Esophagus muscularis mucosa (tissue), 4 donors: ENCODE measurements around the gene ASB10.
A peak's percentile ranks its signal among the peaks of the same experiment; 100 is the strongest.

Experiments used
- CTCF ChIP-seq, 3 experiments: fragments of 200-600 bp in 2 of 3; fragments of 450-650 bp in 1 of 3; sonication (generic) in 2 of 3; IDR thresholded peaks; one replicate each; pipeline ENCODE4 v1.5.1; 2017 to 2019; ENCODE audit warnings: antibody characterized with exemption in 3 of 3, mild to moderate bottlenecking in 2 of 3, moderate library complexity in 1 of 3
- EP300 ChIP-seq: sonication (generic); formaldehyde crosslinking; IDR thresholded peaks from one replicate; pipeline ENCODE4 v1.6.1; 2017; ENCODE audit warnings: antibody characterized with exemption
- POLR2A ChIP-seq: fragments of 450-650 bp; IDR thresholded peaks from one replicate; pipeline ENCODE4 v1.6.1; 2017; ENCODE audit warnings: antibody characterized with exemption, moderate library complexity, mild to moderate bottlenecking, low read depth
- POLR2AphosphoS5 ChIP-seq, 2 donors: sonication (generic); formaldehyde crosslinking; IDR thresholded peaks; one replicate each; pipeline ENCODE4 v1.6.1; 2017; ENCODE audit warnings: antibody characterized with exemption in 2 of 2

GRCh38 chr7:151226875-151227782 lies 40.1 kb upstream of the ASB10 start, which contains the start of gene ABCF2:
- TF ChIP-seq POLR2A = no peak
- peak in 1 of 3 experiments; percentile 18 for TF ChIP-seq CTCF (IDR thresholded peaks at IDR 0.05)
- TF ChIP-seq EP300 = no peak
- peak; percentile 88 to 89 for TF ChIP-seq POLR2AphosphoS5 (IDR thresholded peaks at IDR 0.05)
